Measurements from ENCODE around the gene DQX1.

Gene DQX1

GRCh38 chr2:74530239-74531187 lies 4.5 kb upstream of the DQX1 start:
- peaks cover 25 to 41% of the 10 kb centered on the region in 2 donors for H3K36me3 ChIP-seq (ENCODE audit: control insufficient read depth in 2 of 2, insufficient read depth in 2 of 2, low read length in 2 of 2)

DNA sequence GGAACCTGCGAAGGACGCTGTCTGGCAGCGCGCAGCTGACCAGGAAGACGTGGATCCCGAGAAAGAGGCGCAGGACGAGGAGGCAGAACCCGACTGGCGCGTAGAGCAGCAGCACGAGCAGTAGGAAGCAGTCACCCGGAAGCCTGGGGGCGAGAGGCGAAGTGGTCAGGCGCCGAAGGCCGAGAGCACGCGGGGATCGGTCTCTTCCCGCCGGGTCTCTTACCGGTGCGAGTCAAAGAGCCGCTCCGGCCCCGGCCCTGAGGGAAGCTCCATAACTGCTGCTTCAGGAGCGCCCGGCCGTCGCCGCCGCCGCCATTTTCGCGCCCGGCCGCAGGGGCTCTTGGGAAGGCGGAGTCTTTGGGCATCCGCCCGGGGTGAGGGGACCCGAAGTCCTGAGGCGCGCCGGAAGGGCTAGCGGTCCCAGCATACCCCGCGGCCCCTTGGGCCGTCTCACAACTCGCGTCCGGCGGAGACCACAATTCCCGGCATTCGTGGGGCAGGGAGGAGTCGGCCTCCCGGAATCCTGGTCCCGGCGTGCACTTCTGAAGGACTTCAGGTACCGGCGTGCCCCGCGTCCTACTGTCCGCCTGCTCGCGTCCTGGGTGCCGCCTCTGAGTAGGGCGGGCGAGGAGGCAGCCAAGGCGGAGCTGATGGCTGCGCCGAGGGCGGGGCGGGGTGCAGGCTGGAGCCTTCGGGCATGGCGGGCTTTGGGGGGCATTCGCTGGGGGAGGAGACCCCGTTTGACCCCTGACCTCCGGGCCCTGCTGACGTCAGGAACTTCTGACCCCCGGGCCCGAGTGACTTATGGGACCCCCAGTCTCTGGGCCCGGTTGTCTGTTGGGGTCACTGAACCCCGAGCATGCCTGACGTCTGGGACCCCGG lies 3.6 kb upstream of the DQX1 start, which contains the start of the genes AUP1 and HTRA2:
Gene AUP1 (minus strand): TSS at position 350 of the 882 bp plus-strand sequence. CDS start 77 bp downstream, at position 273.
Gene HTRA2 (plus strand): TSS at position 577 of the 882 bp plus-strand sequence. CDS start 74 bp downstream, at position 651.
- peaks cover 31% of the 10 kb centered on the region for H3K4me1 ChIP-seq (ENCODE audit: control insufficient read depth, insufficient read depth, low read length)
- H3K9ac ChIP-seq (ENCODE audit: low read length in 2 of 2), result peak within 1 kb of the TSS; percentile 79 to 91
- no peaks in the 10 kb centered on the region for H3K9me3 ChIP-seq (ENCODE audit: control insufficient read depth in 2 of 2, low read length in 2 of 2)
- H3K27me3 ChIP-seq (ENCODE audit: control insufficient read depth in 1 of 2, insufficient read depth in 2 of 2, low read length in 2 of 2), result no peaks in the 10 kb centered on the region
- H3K4me3 ChIP-seq (ENCODE audit: low read length in 2 of 2), result peak within 1 kb of the TSS; percentile 79 to 99
- H3K36me3 ChIP-seq (ENCODE audit: control insufficient read depth in 2 of 2, insufficient read depth in 2 of 2, low read length in 2 of 2), result peaks cover 25 to 41% of the 10 kb centered on the region in 2 donors
- H3K27ac ChIP-seq (ENCODE audit: low read length), result peak within 1 kb of the TSS; percentile 77

More at GRCh38 chr2:74530239-74531187, 4.5 kb upstream of the DQX1 start:
- peak overlapping the region; percentile 77 for H3K27ac ChIP-seq (ENCODE audit: low read length)
- peak overlapping the region; percentile 72 to 80 for H3K9ac ChIP-seq (ENCODE audit: low read length in 2 of 2)
- peaks cover 31% of the 10 kb centered on the region for H3K4me1 ChIP-seq (ENCODE audit: control insufficient read depth, insufficient read depth, low read length)
- no peaks in the 10 kb centered on the region for H3K27me3 ChIP-seq (ENCODE audit: control insufficient read depth in 1 of 2, insufficient read depth in 2 of 2, low read length in 2 of 2)
- H3K4me3 ChIP-seq (ENCODE audit: low read length in 2 of 2), result peak overlapping the region; percentile 79 to 99
- no peaks in the 10 kb centered on the region for H3K9me3 ChIP-seq (ENCODE audit: control insufficient read depth in 2 of 2, low read length in 2 of 2)

- Histone ChIP-seq H3K36me3 (ENCODE audit: control insufficient read depth in 2 of 2, insufficient read depth in 2 of 2, low read length in 2 of 2) (peaks cover 25 to 38% of the 10 kb centered on the region in 2 donors), H3K9ac (ENCODE audit: low read length in 2 of 2) (peak overlapping the region; percentile 79 to 91), H3K4me3 (ENCODE audit: low read length in 2 of 2) (peak overlapping the region; percentile 74 to 99), H3K27ac (ENCODE audit: low read length) (peak overlapping the region; percentile 77), H3K27me3 (ENCODE audit: control insufficient read depth in 1 of 2, insufficient read depth in 2 of 2, low read length in 2 of 2) (no peaks in the 10 kb centered on the region), H3K4me1 (ENCODE audit: control insufficient read depth, insufficient read depth, low read length) (peaks cover 31% of the 10 kb centered on the region), H3K9me3 (ENCODE audit: control insufficient read depth in 2 of 2, low read length in 2 of 2) (no peaks in the 10 kb centered on the region)
Observed at GRCh38 chr2:74528600-74529356, 2.7 kb upstream of the DQX1 start.

- no peak overlapping the region for H3K27ac ChIP-seq (ENCODE audit: low read length)
- H3K27me3 ChIP-seq (ENCODE audit: control insufficient read depth in 1 of 2, insufficient read depth in 2 of 2, low read length in 2 of 2), result no peaks in the 10 kb centered on the region
- peaks cover 31% of the 10 kb centered on the region for H3K4me1 ChIP-seq (ENCODE audit: control insufficient read depth, insufficient read depth, low read length)
- no peak overlapping the region for H3K4me3 ChIP-seq (ENCODE audit: low read length in 2 of 2)
- peaks cover 25 to 33% of the 10 kb centered on the region in 2 donors for H3K36me3 ChIP-seq (ENCODE audit: control insufficient read depth in 2 of 2, insufficient read depth in 2 of 2, low read length in 2 of 2)
- no peak overlapping the region for H3K9ac ChIP-seq (ENCODE audit: low read length in 2 of 2)
- H3K9me3 ChIP-seq (ENCODE audit: control insufficient read depth in 2 of 2, low read length in 2 of 2), result no peaks in the 10 kb centered on the region
Observed at GRCh38 chr2:74527741-74528140, 1.7 kb upstream of the DQX1 start.

DNA sequence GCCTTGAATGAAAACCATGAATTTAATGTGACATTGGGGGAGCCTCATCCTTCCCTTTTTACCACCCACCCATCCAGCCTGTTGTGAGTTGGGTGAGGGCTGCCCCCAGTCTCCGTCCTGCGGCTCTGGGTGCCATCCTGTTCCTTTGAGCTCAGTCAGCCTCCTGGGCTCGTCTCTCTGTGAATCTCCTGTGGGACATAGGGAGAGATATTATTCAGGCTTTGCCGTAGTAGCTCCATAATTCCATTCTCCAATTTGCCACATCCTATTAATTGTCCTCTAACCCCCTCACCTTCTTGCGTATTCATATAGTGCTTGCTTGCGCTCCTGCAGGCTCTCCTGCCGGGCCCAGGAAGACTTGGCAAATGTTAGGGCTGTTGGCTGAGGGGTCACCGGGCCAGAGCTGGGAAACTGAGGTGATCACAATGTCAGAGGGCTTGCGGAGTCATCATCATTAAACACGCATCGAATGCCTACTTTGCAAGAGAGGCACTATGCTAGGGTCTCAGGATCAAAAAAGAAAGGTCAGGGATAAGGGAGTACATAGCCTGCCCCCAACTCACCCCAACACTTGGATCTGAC lies 709 bp upstream of the DQX1 start:
- H3K9me3 ChIP-seq (ENCODE audit: control insufficient read depth in 2 of 2, low read length in 2 of 2), result no peaks in the 10 kb centered on the region
- no peak overlapping the region for H3K4me3 ChIP-seq (ENCODE audit: low read length in 2 of 2)
- no peak overlapping the region for H3K9ac ChIP-seq (ENCODE audit: low read length in 2 of 2)
- peaks cover 30% of the 10 kb centered on the region for H3K4me1 ChIP-seq (ENCODE audit: control insufficient read depth, insufficient read depth, low read length)
- no peak overlapping the region for H3K27ac ChIP-seq (ENCODE audit: low read length)
- H3K36me3 ChIP-seq (ENCODE audit: control insufficient read depth in 2 of 2, insufficient read depth in 2 of 2, low read length in 2 of 2), result peaks cover 19 to 25% of the 10 kb centered on the region in 2 donors
- no peaks in the 10 kb centered on the region for H3K27me3 ChIP-seq (ENCODE audit: control insufficient read depth in 1 of 2, insufficient read depth in 2 of 2, low read length in 2 of 2)

DNA sequence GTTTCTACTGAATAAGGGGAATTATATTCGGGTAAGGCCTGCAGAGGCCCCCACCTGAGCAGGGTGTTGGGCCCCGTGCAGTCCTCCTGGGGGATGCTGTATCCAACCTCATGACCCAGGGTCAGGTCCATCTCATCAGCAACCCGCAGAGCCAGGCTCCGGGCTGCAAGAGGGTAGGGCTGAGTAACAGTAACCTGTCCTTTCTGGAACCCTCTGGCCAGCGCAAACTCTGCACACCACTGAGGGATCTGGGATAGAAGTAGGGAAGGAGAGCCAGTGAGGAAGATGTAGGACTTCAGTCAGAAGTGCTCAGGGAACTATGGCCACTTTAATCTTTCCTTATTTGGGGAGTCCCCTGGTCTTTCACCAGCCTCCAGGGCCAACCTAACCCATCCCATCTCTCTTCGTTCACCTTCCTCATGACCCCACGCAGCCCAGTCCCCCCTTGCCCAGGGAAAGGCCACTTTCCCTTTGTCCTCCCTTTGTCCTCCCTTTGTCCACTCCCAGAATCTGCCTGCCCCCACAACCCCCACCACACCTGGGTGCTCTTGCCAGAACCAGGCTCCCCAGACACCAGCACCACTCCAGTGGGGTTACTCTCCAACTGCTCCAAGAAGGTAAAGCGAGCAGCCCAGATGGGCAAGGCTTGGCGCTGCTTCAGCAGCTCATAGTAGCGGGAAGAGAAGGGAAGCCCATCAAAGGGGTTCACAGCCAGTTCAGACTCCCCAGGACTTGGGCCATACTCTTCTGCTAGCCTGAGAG lies 895 bp downstream of the DQX1 start:
- H3K27ac ChIP-seq (ENCODE audit: low read length), result no peak overlapping the region
- peaks cover 3 to 4% of the 10 kb centered on the region in 2 donors for H3K27me3 ChIP-seq (ENCODE audit: control insufficient read depth in 1 of 2, insufficient read depth in 2 of 2, low read length in 2 of 2)
- peaks cover 19 to 22% of the 10 kb centered on the region in 2 donors for H3K36me3 ChIP-seq (ENCODE audit: control insufficient read depth in 2 of 2, insufficient read depth in 2 of 2, low read length in 2 of 2)
- no peaks in the 10 kb centered on the region for H3K9me3 ChIP-seq (ENCODE audit: control insufficient read depth in 2 of 2, low read length in 2 of 2)
- H3K9ac ChIP-seq (ENCODE audit: low read length in 2 of 2), result no peak overlapping the region
- peaks cover 17% of the 10 kb centered on the region for H3K4me1 ChIP-seq (ENCODE audit: control insufficient read depth, insufficient read depth, low read length)
- H3K4me3 ChIP-seq (ENCODE audit: low read length in 2 of 2), result no peak overlapping the region

- Histone ChIP-seq H3K4me3 (ENCODE audit: low read length in 2 of 2) (no peak overlapping the region), H3K27ac (ENCODE audit: low read length) (no peak overlapping the region), H3K36me3 (ENCODE audit: control insufficient read depth in 2 of 2, insufficient read depth in 2 of 2, low read length in 2 of 2) (peaks cover 19 to 22% of the 10 kb centered on the region in 2 donors), H3K27me3 (ENCODE audit: control insufficient read depth in 1 of 2, insufficient read depth in 2 of 2, low read length in 2 of 2) (peaks cover 10 to 13% of the 10 kb centered on the region in 2 donors), H3K9ac (ENCODE audit: low read length in 2 of 2) (no peak overlapping the region), H3K4me1 (ENCODE audit: control insufficient read depth, insufficient read depth, low read length) (peaks cover 13% of the 10 kb centered on the region), H3K9me3 (ENCODE audit: control insufficient read depth in 2 of 2, low read length in 2 of 2) (no peaks in the 10 kb centered on the region)
Observed at GRCh38 chr2:74524005-74524404, 2.0 kb downstream of the DQX1 start.

DNA sequence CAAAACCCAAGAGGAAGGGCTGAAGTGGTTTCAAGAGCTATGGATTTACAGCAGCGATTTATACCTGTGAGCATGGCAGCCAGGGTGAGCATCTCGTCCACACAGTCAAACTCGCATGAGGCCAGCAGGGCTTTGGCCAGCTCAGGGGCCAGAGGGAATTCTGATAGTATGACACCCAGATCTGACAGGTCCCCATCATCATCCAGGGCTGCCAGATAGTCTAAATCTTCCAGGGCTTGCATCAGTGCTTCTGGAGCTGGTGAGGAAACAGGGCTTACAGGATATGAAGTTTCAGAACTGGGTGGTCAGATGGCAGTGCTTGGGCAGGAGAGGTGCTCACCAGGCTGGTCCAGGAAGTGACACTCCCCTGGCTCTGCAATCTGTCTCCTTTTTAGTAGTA lies 3.5 kb downstream of the DQX1 start:
- no peak overlapping the region for H3K9ac ChIP-seq (ENCODE audit: low read length in 2 of 2)
- H3K36me3 ChIP-seq (ENCODE audit: control insufficient read depth in 2 of 2, insufficient read depth in 2 of 2, low read length in 2 of 2), result peaks cover 15% of the 10 kb centered on the region in 2 donors
- H3K27ac ChIP-seq (ENCODE audit: low read length), result no peak overlapping the region
- peaks cover under 1% of the 10 kb centered on the region for H3K4me1 ChIP-seq (ENCODE audit: control insufficient read depth, insufficient read depth, low read length)
- H3K4me3 ChIP-seq (ENCODE audit: low read length in 2 of 2), result no peak overlapping the region
- no peaks in the 10 kb centered on the region for H3K9me3 ChIP-seq (ENCODE audit: control insufficient read depth in 2 of 2, low read length in 2 of 2)
- peaks cover 22 to 25% of the 10 kb centered on the region in 2 donors for H3K27me3 ChIP-seq (ENCODE audit: control insufficient read depth in 1 of 2, insufficient read depth in 2 of 2, low read length in 2 of 2)

DNA sequence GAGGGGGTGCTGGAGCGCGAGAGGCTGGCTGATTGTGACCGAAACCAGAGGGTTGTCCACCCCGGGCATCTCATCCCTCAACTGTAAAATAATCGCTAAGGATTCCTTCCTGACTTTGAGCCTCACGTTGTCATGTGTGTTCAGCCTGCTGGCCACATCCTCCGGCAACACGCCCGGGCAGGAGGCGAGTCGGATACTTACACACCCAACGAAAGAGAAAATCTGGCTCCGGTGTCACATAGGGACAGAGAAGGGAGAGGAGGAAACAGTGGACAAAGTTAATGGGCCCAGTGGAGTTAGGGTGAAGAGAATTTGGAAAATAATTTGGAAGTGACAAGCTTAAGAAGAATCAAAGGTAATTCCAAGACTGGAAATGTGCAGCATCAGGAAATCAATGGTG lies 9.4 kb downstream of the DQX1 start:
- Histone ChIP-seq H3K27me3 (ENCODE audit: control insufficient read depth in 1 of 2, insufficient read depth in 2 of 2, low read length in 2 of 2) (peaks cover 69 to 76% of the 10 kb centered on the region in 2 donors), H3K9me3 (ENCODE audit: control insufficient read depth in 2 of 2, low read length in 2 of 2) (no peaks in the 10 kb centered on the region), H3K36me3 (ENCODE audit: control insufficient read depth in 2 of 2, insufficient read depth in 2 of 2, low read length in 2 of 2) (no peaks in the 10 kb centered on the region), H3K27ac (ENCODE audit: low read length) (no peak overlapping the region), H3K4me1 (ENCODE audit: control insufficient read depth, insufficient read depth, low read length) (peaks cover 20% of the 10 kb centered on the region), H3K9ac (ENCODE audit: low read length in 2 of 2) (no peak overlapping the region), H3K4me3 (ENCODE audit: low read length in 2 of 2) (peak overlapping the region in 1 of 2 donors; percentile 52)

Data from stomach smooth muscle (tissue), 2 donors.